ENCODE data around the gene ITFG2.
A peak's percentile ranks its signal among the peaks of the same experiment; 100 is the strongest.

Gene ITFG2

DNA sequence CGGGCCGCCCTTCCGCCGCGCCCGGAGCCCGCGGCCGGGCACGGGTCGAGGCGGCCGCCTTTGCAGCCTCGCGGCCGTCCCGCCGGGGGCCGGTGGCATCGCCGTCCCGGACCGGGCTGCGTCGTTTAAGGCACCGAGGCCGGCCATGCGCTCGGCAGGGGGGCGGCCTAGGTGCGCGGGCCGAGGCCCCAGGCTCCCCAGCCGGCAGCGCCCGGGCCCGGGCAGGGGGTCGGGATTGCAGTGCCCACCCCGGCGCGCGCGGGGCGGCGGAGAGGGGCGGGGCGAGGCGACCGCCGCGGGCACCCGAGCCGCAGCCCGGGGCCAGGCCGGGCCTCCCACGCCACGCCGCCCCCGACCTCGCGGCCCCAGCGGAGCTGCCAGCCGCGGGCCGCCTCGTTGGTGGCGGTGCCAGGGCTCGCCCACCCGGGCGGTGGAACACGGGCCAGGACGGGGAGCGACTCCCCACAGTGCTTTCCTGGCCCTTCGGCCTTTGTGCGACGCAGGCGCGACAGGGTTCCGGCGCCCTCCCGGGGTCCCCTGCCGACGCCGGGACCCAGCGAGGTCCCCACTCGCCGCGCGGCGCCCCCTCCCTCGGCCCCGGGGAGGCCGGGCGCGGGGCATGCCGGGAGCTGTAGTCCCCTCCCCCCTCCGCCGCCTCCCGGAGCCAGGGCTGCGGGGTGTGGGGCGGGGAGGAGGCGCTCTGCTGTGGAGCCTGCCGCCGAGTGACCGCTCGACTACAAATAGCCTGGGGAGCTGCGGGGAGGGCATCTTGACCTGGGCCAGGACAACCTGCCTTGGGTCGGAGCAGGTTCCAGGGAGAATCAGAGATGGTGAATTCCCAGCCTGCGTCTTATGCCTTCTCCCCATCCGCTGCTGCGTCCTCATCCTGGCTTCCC lies 16.9 kb upstream of the ITFG2 start:
- peak; percentile 56 for DNase-seq (ENCODE audit: low spot score)

GRCh38 chr12:2796187-2796666 lies 16.2 kb upstream of the ITFG2 start:
- DNase-seq (ENCODE audit: low spot score): no peak

DNA sequence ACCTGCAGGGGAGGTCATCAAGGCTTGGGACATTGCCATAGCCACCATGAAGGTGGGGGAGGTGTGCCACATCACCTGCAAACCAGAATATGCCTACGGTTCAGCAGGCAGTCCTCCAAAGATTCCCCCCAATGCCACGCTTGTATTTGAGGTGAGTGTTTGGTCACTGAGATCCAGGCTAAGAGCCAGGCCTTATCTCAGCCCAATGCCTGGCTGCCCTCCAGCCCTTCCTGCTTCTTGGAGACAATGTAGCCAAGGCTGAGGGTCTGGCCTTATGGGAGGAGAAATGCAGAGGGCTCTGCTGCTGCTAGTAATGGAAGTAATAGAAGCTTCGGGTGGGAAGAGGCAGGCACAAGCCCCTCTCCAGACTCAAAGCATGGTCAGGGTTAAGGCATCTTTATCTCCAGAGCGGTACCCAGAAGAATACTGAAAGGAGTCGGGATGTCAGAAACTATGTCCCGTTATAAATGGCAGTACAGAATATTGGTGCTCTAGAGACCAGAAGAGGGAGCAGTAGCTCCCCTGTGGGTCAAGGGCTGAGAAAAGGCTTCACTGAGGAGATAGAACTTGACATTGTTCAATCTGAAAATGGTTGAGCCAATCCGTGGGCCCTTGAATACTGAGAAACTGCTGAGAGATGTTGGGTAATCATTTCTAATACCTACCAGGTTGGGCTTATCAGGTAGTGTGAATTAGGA lies 14.6 kb upstream of the ITFG2 start:
- no peak for DNase-seq (ENCODE audit: low spot score)

- no peak for DNase-seq (ENCODE audit: low spot score)
These were observed 12.4 kb upstream of the ITFG2 start for GRCh38 chr12:2800046-2800570.

DNA sequence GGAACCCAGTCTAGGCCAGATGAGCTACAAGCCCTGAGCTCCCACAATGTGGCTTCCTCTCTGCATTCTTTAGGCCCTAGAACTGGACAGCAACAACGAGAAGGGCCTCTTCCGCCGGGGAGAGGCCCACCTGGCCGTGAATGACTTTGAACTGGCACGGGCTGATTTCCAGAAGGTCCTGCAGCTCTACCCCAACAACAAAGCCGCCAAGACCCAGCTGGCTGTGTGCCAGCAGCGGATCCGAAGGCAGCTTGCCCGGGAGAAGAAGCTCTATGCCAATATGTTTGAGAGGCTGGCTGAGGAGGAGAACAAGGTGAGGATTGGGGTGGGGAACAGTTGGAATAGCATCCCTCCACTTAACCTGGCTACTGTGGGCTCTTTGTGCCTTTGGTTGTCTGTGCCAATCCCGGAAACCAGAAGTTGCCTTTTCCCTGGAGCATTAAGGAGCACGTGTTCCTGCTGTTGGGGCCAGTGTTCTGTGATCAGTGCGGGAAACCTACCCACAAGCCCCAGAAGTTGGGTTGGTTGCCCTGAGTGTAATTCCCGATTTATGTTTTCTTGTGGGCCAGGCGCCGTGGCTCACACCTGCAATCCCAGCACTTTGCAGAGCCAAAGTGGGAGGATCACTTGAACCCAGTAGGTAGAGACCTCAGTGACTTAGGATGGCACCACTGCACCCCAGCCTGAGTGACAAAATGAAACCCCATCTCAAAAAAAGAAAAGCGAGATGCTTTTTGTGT lies 11.3 kb upstream of the ITFG2 start:
- no peak for DNase-seq (ENCODE audit: low spot score)

GRCh38 chr12:2803635-2804392 lies 8.7 kb upstream of the ITFG2 start:
- DNase-seq (ENCODE audit: low spot score): no peak

GRCh38 chr12:2804393-2805142 lies 7.9 kb upstream of the ITFG2 start:
- no peak for DNase-seq (ENCODE audit: low spot score)

GRCh38 chr12:2805143-2805520 lies 7.3 kb upstream of the ITFG2 start:
- no peak for DNase-seq (ENCODE audit: low spot score)

DNA sequence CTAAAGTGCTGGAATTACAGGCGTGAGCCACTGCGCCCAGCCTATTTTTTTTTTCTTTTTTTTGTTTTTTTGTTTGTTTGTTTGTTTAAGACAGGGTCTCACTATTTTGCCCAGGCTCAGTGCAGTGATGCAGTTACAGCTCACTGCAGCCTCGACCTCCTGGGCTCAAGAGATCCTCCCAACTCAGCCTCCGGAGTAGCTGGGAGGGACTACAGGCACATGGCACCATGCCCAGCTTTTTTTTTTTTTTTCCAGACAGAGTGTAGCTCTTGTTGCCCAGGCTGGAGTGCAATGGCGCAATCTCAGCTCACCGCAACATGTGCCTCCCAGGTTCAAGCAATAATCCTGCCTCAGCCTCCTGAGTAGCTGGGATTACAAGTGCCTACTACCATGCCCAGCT lies 5.8 kb upstream of the ITFG2 start:
- no peak for DNase-seq (ENCODE audit: low spot score)

- no peak for DNase-seq (ENCODE audit: low spot score)
These were observed 667 bp upstream of the ITFG2 start for GRCh38 chr12:2811801-2812200.

- peak; percentile 73 for DNase-seq (ENCODE audit: low spot score)
These were observed 1.0 kb downstream of the ITFG2 start for GRCh38 chr12:2813214-2814185.

DNA sequence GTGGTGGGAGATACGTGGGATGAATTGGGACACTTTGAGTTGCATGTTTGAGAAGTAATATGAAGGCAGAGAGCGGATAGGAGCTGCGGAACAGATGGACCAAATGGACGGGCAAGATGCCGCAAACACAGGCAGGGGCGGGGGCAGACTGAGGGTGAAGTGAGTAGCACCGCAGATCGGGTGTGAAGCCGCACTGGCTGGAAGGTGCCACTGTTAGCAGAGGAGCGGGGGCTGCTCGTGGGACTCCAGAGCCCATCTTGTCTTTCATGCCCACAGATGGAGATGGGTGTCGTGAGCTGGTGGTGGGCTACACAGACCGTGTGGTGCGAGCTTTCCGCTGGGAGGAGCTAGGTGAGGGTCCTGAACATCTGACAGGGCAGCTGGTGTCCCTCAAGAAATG lies 7.3 kb downstream of the ITFG2 start:
- no peak for DNase-seq (ENCODE audit: low spot score)

DNA sequence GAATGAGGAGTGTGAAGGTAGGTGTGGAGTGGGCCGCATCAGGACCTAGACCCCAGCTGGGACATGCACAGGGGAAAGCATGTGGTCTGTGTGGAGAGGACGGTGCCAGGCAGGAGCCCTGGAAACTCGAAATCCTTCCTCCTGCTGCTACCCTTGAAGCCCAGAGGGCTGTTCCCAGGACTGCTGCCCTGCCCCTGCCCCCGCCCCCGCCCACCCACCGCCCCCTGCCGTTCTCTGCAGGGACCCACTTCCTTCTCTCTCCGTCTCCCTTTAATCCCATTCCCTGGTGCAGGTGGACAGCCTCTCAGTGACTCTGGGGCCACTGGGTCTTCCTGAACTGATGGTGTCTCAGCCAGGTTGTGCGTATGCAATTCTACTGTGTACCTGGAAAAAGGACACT lies 8.0 kb downstream of the ITFG2 start:
- no peak for DNase-seq (ENCODE audit: low spot score)

GRCh38 chr12:2823483-2823882 lies 11.0 kb downstream of the ITFG2 start:
- DNase-seq (ENCODE audit: low spot score): no peak

GRCh38 chr12:2824541-2824940 lies 12.1 kb downstream of the ITFG2 start:
- no peak for DNase-seq (ENCODE audit: low spot score)

DNA sequence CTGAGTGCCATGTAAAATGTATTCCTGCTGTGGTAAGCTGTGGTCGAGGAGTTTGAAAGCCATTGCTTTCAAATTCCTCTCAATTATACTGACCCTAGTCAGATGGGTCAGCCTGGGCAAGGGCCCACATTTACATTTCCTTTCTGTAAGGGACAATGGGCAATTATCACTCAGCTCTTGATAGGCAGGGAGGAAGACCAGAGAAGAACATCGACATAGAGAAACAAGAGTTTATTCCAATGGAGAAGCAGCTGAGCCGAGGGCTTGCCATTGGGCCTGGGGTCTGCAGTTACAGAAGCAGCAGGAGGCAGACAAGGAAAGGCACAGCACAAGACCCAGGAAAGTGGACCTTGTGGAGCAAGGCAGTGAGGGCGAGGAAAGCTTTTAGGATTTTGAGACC lies 12.7 kb downstream of the ITFG2 start:
- DNase-seq (ENCODE audit: low spot score): no peak

- no peak for DNase-seq (ENCODE audit: low spot score)
These were observed 13.6 kb downstream of the ITFG2 start for GRCh38 chr12:2826036-2826435.

- no peak for DNase-seq (ENCODE audit: low spot score)
These were observed 14.4 kb downstream of the ITFG2 start for GRCh38 chr12:2826721-2827515.

GRCh38 chr12:2829275-2829674 lies 16.8 kb downstream of the ITFG2 start:
- no peak for DNase-seq (ENCODE audit: low spot score)
